Suprapubic skin (tissue), 4 donors: Measurements from ENCODE around the gene RNASE8. TPM values are rescaled to one million over a fixed set of nuclear protein-coding genes. Genes with fewer than 3 reads are reported as not detected.

ENCODE experiments used
- DNase-seq, 2 donors: peaks; one replicate each; pipeline ENCODE4 v3.0.0-alpha.2; 2019; ENCODE audit warnings: low spot score in 2 of 2
- H3K27ac ChIP-seq: fragments of 200-600 bp; sonication (generic); one replicate; pipeline ENCODE4 v1.5.1; 2019
- H3K27me3 ChIP-seq: fragments of 200-600 bp; sonication (generic); one replicate; pipeline ENCODE4 v1.5.1; 2019
- H3K36me3 ChIP-seq: fragments of 200-600 bp; sonication (generic); one replicate; pipeline ENCODE4 v1.5.1; 2019
- H3K4me1 ChIP-seq: fragments of 200-600 bp; sonication (generic); one replicate; pipeline ENCODE4 v1.5.1; 2019
- H3K4me3 ChIP-seq: fragments of 200-600 bp; sonication (generic); one replicate; pipeline ENCODE4 v1.5.1; 2019; ENCODE audit warnings: mild to moderate bottlenecking
- H3K9me3 ChIP-seq: fragments of 200-600 bp; sonication (generic); one replicate; pipeline ENCODE4 v1.5.1; 2019
- EP300 ChIP-seq: sonication (generic); formaldehyde crosslinking; IDR thresholded peaks from one replicate; pipeline ENCODE4 v1.6.1; 2017; ENCODE audit warnings: antibody characterized with exemption
- POLR2A ChIP-seq, 2 donors: fragments of 450-650 bp; IDR thresholded peaks; one replicate each; pipeline ENCODE4 v1.6.1; 2017; ENCODE audit warnings: antibody characterized with exemption in 2 of 2, mild to moderate bottlenecking in 2 of 2, moderate library complexity in 2 of 2
- POLR2AphosphoS5 ChIP-seq, 3 donors: sonication (generic); formaldehyde crosslinking; IDR thresholded peaks; one replicate each; pipeline ENCODE4 v1.6.1; 2017; ENCODE audit warnings: antibody characterized with exemption in 3 of 3
- WGBS: methylation state at CpG from one replicate; pipeline ENCODE4 v1.1.5; 2018; 5-methylcytosine and 5-hydroxymethylcytosine counted together
- total RNA-seq, 4 donors: library from RNA; depleted of rRNA; stranded (reverse); fragments of >200 nt; gene quantifications; one replicate each; pipeline ENCODE4 v1.1.0, GENCODE V29; 2016
- TF ChIP-seq, protein P1 (sequence below), 2 donors: fragments of 200-600 bp in 1 of 2; fragments of 450-650 bp in 1 of 2; sonication (generic) in 1 of 2; IDR thresholded peaks; one replicate each; pipeline ENCODE4 v1.5.1; 2016 to 2019; ENCODE audit warnings: antibody characterized with exemption in 2 of 2, mild to moderate bottlenecking in 1 of 2, moderate library complexity in 1 of 2

Gene RNASE8
- total RNA-seq, 4 donors from 2014 or later, result not detected

DNA sequence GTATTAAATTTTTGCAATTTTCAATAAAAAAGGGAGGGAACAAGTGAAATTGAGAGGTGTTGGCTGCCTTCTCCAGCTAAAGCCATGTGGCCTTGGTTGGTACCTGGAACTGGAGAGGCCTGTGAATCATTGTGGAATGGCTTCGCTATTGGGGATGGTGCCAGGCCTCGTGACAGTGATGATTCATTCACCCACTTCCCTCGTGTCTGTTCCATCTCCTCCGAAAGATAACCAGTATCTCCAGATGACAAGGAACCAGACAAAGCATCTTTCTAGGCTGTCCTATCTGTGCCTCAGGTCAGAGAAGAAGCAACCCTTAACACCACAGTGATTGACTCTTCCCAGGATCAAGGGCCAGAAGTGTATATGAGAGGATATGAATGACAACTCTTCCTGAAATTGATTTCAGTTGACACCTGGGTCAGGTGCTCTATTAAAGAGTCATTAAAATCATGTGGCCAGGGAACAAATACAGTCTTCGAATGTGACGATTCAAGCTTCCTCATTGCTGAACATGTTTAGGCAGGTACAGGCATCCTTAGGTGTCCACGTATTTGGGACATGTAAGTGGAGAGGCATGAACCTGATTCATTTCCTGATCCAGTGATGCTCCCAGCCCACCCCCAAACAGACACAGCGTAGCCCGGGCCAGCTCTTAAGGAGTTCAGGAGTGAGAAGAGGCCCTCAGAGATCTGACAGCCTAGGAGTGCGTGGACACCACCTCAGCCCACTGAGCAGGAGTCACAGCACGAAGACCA lies 15.8 kb upstream of the RNASE8 start, which contains the start of gene RNASE7:
Gene RNASE7 (plus strand): TSS at position 687 of the 758 bp plus-strand sequence. CDS start 631 bp downstream, outside the sequence.
- no peaks in the 10 kb centered on the region for H3K9me3 ChIP-seq
- H3K27me3 ChIP-seq, result no peaks in the 10 kb centered on the region
- no peaks in the 10 kb centered on the region for H3K36me3 ChIP-seq
- H3K27ac ChIP-seq, result peak within 1 kb of the TSS; percentile 64
- H3K4me1 ChIP-seq, result peaks cover 60% of the 10 kb centered on the region
- WGBS, result 48% methylated on average over 11 of the region's 11 CpGs
- TF ChIP-seq, protein P1, sequence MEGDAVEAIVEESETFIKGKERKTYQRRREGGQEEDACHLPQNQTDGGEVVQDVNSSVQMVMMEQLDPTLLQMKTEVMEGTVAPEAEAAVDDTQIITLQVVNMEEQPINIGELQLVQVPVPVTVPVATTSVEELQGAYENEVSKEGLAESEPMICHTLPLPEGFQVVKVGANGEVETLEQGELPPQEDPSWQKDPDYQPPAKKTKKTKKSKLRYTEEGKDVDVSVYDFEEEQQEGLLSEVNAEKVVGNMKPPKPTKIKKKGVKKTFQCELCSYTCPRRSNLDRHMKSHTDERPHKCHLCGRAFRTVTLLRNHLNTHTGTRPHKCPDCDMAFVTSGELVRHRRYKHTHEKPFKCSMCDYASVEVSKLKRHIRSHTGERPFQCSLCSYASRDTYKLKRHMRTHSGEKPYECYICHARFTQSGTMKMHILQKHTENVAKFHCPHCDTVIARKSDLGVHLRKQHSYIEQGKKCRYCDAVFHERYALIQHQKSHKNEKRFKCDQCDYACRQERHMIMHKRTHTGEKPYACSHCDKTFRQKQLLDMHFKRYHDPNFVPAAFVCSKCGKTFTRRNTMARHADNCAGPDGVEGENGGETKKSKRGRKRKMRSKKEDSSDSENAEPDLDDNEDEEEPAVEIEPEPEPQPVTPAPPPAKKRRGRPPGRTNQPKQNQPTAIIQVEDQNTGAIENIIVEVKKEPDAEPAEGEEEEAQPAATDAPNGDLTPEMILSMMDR (IDR thresholded peaks at IDR 0.05), result no peak
- TF ChIP-seq POLR2A (IDR thresholded peaks at IDR 0.05) (no peak), POLR2AphosphoS5 (IDR thresholded peaks at IDR 0.05) (no peak), EP300 (no peak)
- no peak within 1 kb of the TSS for H3K4me3 ChIP-seq
- no peak for DNase-seq

DNA sequence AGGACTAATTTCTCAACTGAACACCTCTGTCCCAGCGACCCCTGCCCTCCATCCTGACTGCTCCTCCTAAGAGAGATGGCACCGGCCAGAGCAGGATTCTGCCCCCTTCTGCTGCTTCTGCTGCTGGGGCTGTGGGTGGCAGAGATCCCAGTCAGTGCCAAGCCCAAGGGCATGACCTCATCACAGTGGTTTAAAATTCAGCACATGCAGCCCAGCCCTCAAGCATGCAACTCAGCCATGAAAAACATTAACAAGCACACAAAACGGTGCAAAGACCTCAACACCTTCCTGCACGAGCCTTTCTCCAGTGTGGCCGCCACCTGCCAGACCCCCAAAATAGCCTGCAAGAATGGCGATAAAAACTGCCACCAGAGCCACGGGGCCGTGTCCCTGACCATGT lies 14.7 kb upstream of the RNASE8 start:
- H3K9me3 ChIP-seq, result no peaks in the 10 kb centered on the region
- H3K27ac ChIP-seq, result no peak overlapping the region
- no peaks in the 10 kb centered on the region for H3K27me3 ChIP-seq
- peaks cover 60% of the 10 kb centered on the region for H3K4me1 ChIP-seq
- WGBS, result 64% methylated on average over 8 of the region's 8 CpGs
- no peak overlapping the region for H3K4me3 ChIP-seq
- no peaks in the 10 kb centered on the region for H3K36me3 ChIP-seq
- DNase-seq, result no peak
- TF ChIP-seq POLR2AphosphoS5 (IDR thresholded peaks at IDR 0.05), result no peak
- no peak for TF ChIP-seq POLR2A (IDR thresholded peaks at IDR 0.05)
- no peak for TF ChIP-seq EP300
- TF ChIP-seq, protein P1 (IDR thresholded peaks at IDR 0.05), result no peak

DNA sequence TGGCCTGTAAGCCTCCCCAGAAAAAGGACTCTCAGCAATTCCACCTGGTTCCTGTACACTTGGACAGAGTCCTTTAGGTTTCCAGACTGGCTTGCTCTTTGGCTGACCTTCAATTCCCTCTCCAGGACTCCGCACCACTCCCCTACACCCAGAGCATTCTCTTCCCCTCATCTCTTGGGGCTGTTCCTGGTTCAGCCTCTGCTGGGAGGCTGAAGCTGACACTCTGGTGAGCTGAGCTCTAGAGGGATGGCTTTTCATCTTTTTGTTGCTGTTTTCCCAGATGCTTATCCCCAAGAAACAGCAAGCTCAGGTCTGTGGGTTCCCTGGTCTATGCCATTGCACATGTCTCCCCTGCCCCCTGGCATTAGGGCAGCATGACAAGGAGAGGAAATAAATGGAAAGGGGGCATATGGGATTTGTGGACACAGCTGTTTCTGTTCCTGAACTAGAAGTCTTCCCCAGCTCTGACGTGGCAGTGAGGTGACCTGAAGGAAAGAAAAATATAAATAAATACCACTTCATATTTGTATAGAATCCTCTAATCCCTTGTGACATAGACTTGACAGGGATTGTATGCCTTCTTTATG lies 14.1 kb upstream of the RNASE8 start:
- no peak for TF ChIP-seq POLR2AphosphoS5 (IDR thresholded peaks at IDR 0.05)
- TF ChIP-seq POLR2A (IDR thresholded peaks at IDR 0.05), result no peak
- TF ChIP-seq EP300, result no peak
- TF ChIP-seq, protein P1 (IDR thresholded peaks at IDR 0.05), result no peak
- Histone ChIP-seq H3K9me3 (no peaks in the 10 kb centered on the region), H3K27me3 (no peaks in the 10 kb centered on the region), H3K36me3 (no peaks in the 10 kb centered on the region), H3K4me1 (peaks cover 55% of the 10 kb centered on the region), H3K27ac (no peak overlapping the region), H3K4me3 (no peak overlapping the region)
- no peak for DNase-seq
- WGBS, result 60% methylated on average over 2 of the region's 2 CpGs

DNA sequence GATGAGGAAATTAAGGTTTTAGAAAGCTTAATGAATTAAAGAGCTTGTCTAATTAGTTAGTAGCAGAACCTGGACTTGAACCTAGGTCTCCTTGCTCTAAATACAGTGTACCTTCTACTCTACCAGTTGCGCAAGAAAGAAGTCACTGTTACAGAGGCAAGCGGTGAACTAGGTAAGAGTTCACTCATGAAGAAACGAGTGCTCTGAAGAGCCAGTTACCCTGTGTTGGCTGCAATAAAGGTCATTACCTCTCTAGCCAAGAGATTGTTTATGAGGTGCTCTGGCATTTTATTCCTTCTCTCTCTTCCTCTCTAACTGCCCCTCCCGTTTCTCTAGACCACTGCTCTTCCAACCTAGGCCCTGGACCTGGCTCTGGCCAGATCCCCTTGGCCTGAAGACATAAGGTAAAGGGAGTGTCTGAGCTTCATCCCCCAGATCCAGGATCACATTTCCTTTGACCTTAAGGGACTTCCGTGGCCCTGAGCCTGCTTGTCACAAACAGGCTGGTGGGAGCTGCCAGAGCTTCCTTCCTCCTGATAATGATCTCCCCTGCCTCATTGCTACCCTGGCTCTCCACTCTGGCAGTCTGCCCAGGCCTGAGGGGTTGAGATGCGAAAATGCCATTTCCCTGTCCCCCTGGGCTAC lies 13.5 kb upstream of the RNASE8 start:
- Histone ChIP-seq H3K9me3 (no peaks in the 10 kb centered on the region), H3K36me3 (no peaks in the 10 kb centered on the region), H3K27me3 (no peaks in the 10 kb centered on the region), H3K27ac (no peak overlapping the region), H3K4me1 (peaks cover 49% of the 10 kb centered on the region), H3K4me3 (no peak overlapping the region)
- TF ChIP-seq POLR2A (IDR thresholded peaks at IDR 0.05) (no peak), EP300 (no peak), POLR2AphosphoS5 (IDR thresholded peaks at IDR 0.05) (no peak)
- TF ChIP-seq, protein P1 (IDR thresholded peaks at IDR 0.05), result no peak
- WGBS, result 52% methylated on average over 6 of the region's 6 CpGs
- DNase-seq, result no peak

DNA sequence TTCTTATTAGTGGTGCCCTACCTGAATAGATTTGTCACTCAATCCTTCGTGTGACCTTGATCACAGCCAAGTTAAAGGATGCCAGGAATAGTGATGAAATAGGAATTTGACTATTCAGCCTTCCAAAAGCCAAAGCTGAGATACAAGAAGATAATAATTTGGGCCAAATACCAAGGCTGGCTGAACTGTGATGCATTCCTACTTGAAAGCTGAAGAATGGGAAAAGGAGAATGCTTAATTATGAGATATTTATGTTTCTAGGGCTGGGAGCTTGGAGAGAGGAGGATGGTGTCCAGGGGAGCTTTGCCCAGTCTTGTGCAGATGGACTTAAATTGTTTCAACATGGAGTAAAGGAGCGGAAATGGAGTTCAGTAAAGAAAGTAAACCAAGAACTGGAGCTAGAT lies 10.2 kb upstream of the RNASE8 start:
- Histone ChIP-seq H3K4me1 (peaks cover 16% of the 10 kb centered on the region), H3K27ac (no peak overlapping the region), H3K27me3 (no peaks in the 10 kb centered on the region), H3K9me3 (no peaks in the 10 kb centered on the region), H3K36me3 (no peaks in the 10 kb centered on the region), H3K4me3 (no peak overlapping the region)
- DNase-seq, result no peak
- 22% methylated on average over 2 of the region's 2 CpGs for WGBS
- TF ChIP-seq EP300, result no peak
